ENCODE measurements around the gene KSR2.

GRCh38 chr12:117603316-117604113, 365.3 kb downstream of the KSR2 start:
- TF ChIP-seq ZNF274 (IDR thresholded peaks at IDR 0.05; ENCODE audit: low read depth, low read length) (no peak), SUZ12 (IDR thresholded peaks at IDR 0.05; ENCODE audit: extremely low read depth, insufficient read depth, insufficient read length) (no peak), YY1 (IDR thresholded peaks at IDR 0.05; ENCODE audit: insufficient read depth, insufficient read length) (no peak)
